Measurements from ENCODE around the gene SLC35B2.
"Not testable (repeated sequence)": the region's sequence is repeated elsewhere in the genome, so short reads cannot be mapped to it uniquely, and the experiment has no call there.

SLC35B2 gene

DNA sequence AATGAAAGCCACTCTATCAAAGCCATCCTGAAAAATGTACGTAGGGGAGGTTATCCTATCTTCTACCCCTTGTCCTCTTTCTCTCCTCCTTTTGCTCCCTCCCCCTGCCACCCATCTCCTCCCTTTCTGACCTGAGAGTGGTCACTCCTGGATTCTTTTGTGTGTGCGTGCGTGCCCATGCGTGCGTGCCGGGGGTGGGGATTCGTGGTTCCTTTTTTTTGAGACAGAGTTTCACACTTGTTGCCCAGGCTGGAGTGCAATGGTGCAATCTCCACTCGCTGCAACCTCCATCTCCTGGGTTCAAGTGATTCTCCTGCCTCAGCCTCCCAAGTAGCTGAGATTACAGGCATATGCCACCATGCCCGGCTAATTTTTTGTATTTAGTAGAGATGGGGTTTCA, 25.9 kb downstream of the SLC35B2 start:
- not testable (repeated sequence) for H3K27me3 ChIP-seq (ENCODE audit: insufficient read depth, low read length, poor library complexity); H2BK5ac ChIP-seq (ENCODE audit: low read length); H3K79me1 ChIP-seq (ENCODE audit: low read length); H3K27ac ChIP-seq (ENCODE audit: low read depth, low read length); H3K36me3 ChIP-seq (ENCODE audit: control insufficient read depth, insufficient read depth, low read length); H2BK120ac ChIP-seq (ENCODE audit: low read depth, low read length); H3K4me3 ChIP-seq (ENCODE audit: low read length); H3K18ac ChIP-seq (ENCODE audit: low read length); H3K79me2 ChIP-seq (ENCODE audit: control insufficient read depth, insufficient read depth, low read length); H3K56ac ChIP-seq (ENCODE audit: low read length); H3K9ac ChIP-seq (ENCODE audit: low read length); H4K5ac ChIP-seq (ENCODE audit: low read length); H2AK5ac ChIP-seq (ENCODE audit: low read length); H3K23ac ChIP-seq (ENCODE audit: low read length); H4K8ac ChIP-seq (ENCODE audit: low read depth, low read length); H3K4ac ChIP-seq (ENCODE audit: low read depth, low read length); H3K4me1 ChIP-seq (ENCODE audit: control insufficient read depth, low read depth, low read length); DNase-seq; H2BK15ac ChIP-seq (replicated peaks; ENCODE audit: low read depth); H3K4me2 ChIP-seq (ENCODE audit: low read length)
- WGBS (ENCODE audit: extremely low coverage, insufficient coverage, low lambda C conversion rate) = no CpG with 5 or more reads among the region's 9 CpGs

GRCh38 chr6:44230034-44230675, 27.2 kb downstream of the SLC35B2 start:
- no peak for DNase-seq
- Histone ChIP-seq H3K79me2 (ENCODE audit: control insufficient read depth, insufficient read depth, low read length) (peaks cover 7% of the 10 kb centered on the region), H3K4me2 (ENCODE audit: low read length) (no peak overlapping the region), H3K23ac (ENCODE audit: low read length) (no peak overlapping the region), H2BK15ac (replicated peaks; ENCODE audit: low read depth) (no peak overlapping the region), H3K56ac (ENCODE audit: low read length) (no peak overlapping the region), H3K27me3 (ENCODE audit: insufficient read depth, low read length, poor library complexity) (no peaks in the 10 kb centered on the region), H3K18ac (ENCODE audit: low read length) (no peak overlapping the region), H3K4me1 (ENCODE audit: control insufficient read depth, low read depth, low read length) (peaks cover 10% of the 10 kb centered on the region), H4K8ac (ENCODE audit: low read depth, low read length) (no peak overlapping the region), H3K27ac (ENCODE audit: low read depth, low read length) (no peak overlapping the region), H4K5ac (ENCODE audit: low read length) (no peak overlapping the region), H2BK5ac (ENCODE audit: low read length) (no peak overlapping the region), H3K36me3 (ENCODE audit: control insufficient read depth, insufficient read depth, low read length) (no peaks in the 10 kb centered on the region), H3K9ac (ENCODE audit: low read length) (no peak overlapping the region), H3K79me1 (ENCODE audit: low read length) (peaks cover 3% of the 10 kb centered on the region), H3K4me3 (ENCODE audit: low read length) (no peak overlapping the region), H2AK5ac (ENCODE audit: low read length) (no peak overlapping the region), H2BK120ac (ENCODE audit: low read depth, low read length) (no peak overlapping the region), H3K4ac (ENCODE audit: low read depth, low read length) (no peak overlapping the region)
- WGBS (ENCODE audit: extremely low coverage, insufficient coverage, low lambda C conversion rate) = no CpG with 5 or more reads among the region's 10 CpGs

DNA sequence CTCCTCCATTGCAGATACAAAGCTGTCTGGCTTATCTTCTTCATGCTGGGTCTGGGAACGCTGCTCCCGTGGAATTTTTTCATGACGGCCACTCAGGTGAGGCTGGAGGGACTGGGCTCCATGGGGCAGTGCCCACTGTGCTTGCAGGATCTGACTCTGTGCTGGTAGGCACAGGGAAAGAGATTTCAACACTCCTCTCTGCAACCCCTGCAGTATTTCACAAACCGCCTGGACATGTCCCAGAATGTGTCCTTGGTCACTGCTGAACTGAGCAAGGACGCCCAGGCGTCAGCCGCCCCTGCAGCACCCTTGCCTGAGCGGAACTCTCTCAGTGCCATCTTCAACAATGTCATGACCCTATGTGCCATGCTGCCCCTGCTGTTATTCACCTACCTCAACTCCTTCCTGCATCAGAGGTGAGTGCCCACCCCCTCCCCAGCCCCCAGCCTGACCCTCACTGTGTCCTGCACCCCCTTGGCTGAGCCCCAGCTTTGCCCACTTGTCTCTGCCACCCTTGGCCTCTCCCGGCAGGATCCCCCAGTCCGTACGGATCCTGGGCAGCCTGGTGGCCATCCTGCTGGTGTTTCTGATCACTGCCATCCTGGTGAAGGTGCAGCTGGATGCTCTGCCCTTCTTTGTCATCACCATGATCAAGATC, 27.8 kb downstream of the SLC35B2 start:
- no CpG with 5 or more reads among the region's 11 CpGs for WGBS (ENCODE audit: extremely low coverage, insufficient coverage, low lambda C conversion rate)
- no peak overlapping the region for H2AK5ac ChIP-seq (ENCODE audit: low read length)
- no peak overlapping the region for H3K56ac ChIP-seq (ENCODE audit: low read length)
- no peak for DNase-seq
- H3K79me2 ChIP-seq (ENCODE audit: control insufficient read depth, insufficient read depth, low read length) = peaks cover 10% of the 10 kb centered on the region
- H3K18ac ChIP-seq (ENCODE audit: low read length) = no peak overlapping the region
- no peak overlapping the region for H3K23ac ChIP-seq (ENCODE audit: low read length)
- H2BK5ac ChIP-seq (ENCODE audit: low read length) = no peak overlapping the region
- H3K4me1 ChIP-seq (ENCODE audit: control insufficient read depth, low read depth, low read length) = peaks cover 6% of the 10 kb centered on the region
- no peaks in the 10 kb centered on the region for H3K27me3 ChIP-seq (ENCODE audit: insufficient read depth, low read length, poor library complexity)
- H3K36me3 ChIP-seq (ENCODE audit: control insufficient read depth, insufficient read depth, low read length) = no peaks in the 10 kb centered on the region
- no peak overlapping the region for H2BK120ac ChIP-seq (ENCODE audit: low read depth, low read length)
- no peak overlapping the region for H4K8ac ChIP-seq (ENCODE audit: low read depth, low read length)
- H3K4me2 ChIP-seq (ENCODE audit: low read length) = no peak overlapping the region
- H3K4me3 ChIP-seq (ENCODE audit: low read length) = no peak overlapping the region
- H3K79me1 ChIP-seq (ENCODE audit: low read length) = peaks cover 3% of the 10 kb centered on the region
- H2BK15ac ChIP-seq (replicated peaks; ENCODE audit: low read depth) = no peak overlapping the region
- no peak overlapping the region for H3K9ac ChIP-seq (ENCODE audit: low read length)
- no peak overlapping the region for H3K4ac ChIP-seq (ENCODE audit: low read depth, low read length)
- no peak overlapping the region for H3K27ac ChIP-seq (ENCODE audit: low read depth, low read length)
- H4K5ac ChIP-seq (ENCODE audit: low read length) = no peak overlapping the region

DNA sequence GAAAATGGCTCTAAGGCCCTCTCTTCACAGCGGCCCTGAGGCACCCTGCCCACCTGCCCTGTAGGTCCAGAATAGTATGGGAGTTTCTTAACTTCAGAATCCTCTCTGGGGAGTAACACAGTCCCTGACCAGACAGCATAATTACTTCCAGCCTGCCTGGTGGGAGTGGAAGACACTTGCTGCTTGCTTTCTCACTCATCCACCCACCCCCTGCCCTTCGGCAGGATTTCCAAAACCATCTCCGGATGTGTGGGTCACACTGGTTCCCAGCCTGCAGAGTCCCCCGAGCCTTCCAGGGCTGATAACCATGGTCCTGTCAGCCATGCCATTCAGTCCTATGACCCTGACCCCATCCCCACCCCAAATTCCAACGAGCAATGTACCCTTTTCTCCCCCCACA, 28.5 kb downstream of the SLC35B2 start:
- no CpG with 5 or more reads among the region's 5 CpGs for WGBS (ENCODE audit: extremely low coverage, insufficient coverage, low lambda C conversion rate)
- Histone ChIP-seq H2BK120ac (ENCODE audit: low read depth, low read length) (no peak overlapping the region), H3K79me2 (ENCODE audit: control insufficient read depth, insufficient read depth, low read length) (peaks cover 10% of the 10 kb centered on the region), H3K4me1 (ENCODE audit: control insufficient read depth, low read depth, low read length) (peaks cover 8% of the 10 kb centered on the region), H2BK5ac (ENCODE audit: low read length) (no peak overlapping the region), H4K5ac (ENCODE audit: low read length) (no peak overlapping the region), H3K79me1 (ENCODE audit: low read length) (peaks cover 3% of the 10 kb centered on the region), H3K18ac (ENCODE audit: low read length) (no peak overlapping the region), H3K36me3 (ENCODE audit: control insufficient read depth, insufficient read depth, low read length) (no peaks in the 10 kb centered on the region), H3K4me3 (ENCODE audit: low read length) (no peak overlapping the region), H3K23ac (ENCODE audit: low read length) (no peak overlapping the region), H3K9ac (ENCODE audit: low read length) (no peak overlapping the region), H3K56ac (ENCODE audit: low read length) (no peak overlapping the region), H3K27me3 (ENCODE audit: insufficient read depth, low read length, poor library complexity) (no peaks in the 10 kb centered on the region), H4K8ac (ENCODE audit: low read depth, low read length) (no peak overlapping the region), H2AK5ac (ENCODE audit: low read length) (no peak overlapping the region), H2BK15ac (replicated peaks; ENCODE audit: low read depth) (no peak overlapping the region), H3K27ac (ENCODE audit: low read depth, low read length) (no peak overlapping the region), H3K4ac (ENCODE audit: low read depth, low read length) (no peak overlapping the region), H3K4me2 (ENCODE audit: low read length) (no peak overlapping the region)
- no peak for DNase-seq

DNA sequence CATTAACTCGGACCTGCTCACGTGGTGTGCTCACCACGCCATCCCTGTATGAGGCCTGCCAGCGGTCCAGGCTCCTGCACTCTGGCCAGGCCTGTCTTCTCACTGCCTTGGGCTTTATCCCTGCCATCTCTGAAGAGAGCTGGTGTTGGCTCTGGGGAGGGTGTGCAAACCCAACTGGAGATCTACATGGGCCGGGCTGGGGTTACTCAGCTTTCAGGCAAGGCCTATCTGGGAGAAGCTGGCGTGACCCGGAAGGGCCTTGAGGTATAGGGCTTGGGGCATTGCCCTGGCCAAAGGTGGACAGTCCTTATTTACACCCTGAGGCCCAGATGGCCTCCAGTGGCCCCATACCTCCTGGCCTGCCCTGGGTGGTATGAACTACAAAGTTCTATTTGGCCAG, 28.9 kb downstream of the SLC35B2 start:
- no peak overlapping the region for H3K18ac ChIP-seq (ENCODE audit: low read length)
- no peak overlapping the region for H2BK120ac ChIP-seq (ENCODE audit: low read depth, low read length)
- DNase-seq = no peak
- no peak overlapping the region for H4K5ac ChIP-seq (ENCODE audit: low read length)
- no peaks in the 10 kb centered on the region for H3K36me3 ChIP-seq (ENCODE audit: control insufficient read depth, insufficient read depth, low read length)
- H3K4me2 ChIP-seq (ENCODE audit: low read length) = no peak overlapping the region
- H2BK5ac ChIP-seq (ENCODE audit: low read length) = no peak overlapping the region
- H2BK15ac ChIP-seq (replicated peaks; ENCODE audit: low read depth) = no peak overlapping the region
- no peak overlapping the region for H4K8ac ChIP-seq (ENCODE audit: low read depth, low read length)
- no peak overlapping the region for H3K4me3 ChIP-seq (ENCODE audit: low read length)
- no peak overlapping the region for H3K23ac ChIP-seq (ENCODE audit: low read length)
- peaks cover 10% of the 10 kb centered on the region for H3K79me2 ChIP-seq (ENCODE audit: control insufficient read depth, insufficient read depth, low read length)
- H2AK5ac ChIP-seq (ENCODE audit: low read length) = no peak overlapping the region
- H3K4me1 ChIP-seq (ENCODE audit: control insufficient read depth, low read depth, low read length) = peaks cover 8% of the 10 kb centered on the region
- H3K9ac ChIP-seq (ENCODE audit: low read length) = no peak overlapping the region
- WGBS (ENCODE audit: extremely low coverage, insufficient coverage, low lambda C conversion rate) = no CpG with 5 or more reads among the region's 7 CpGs
- H3K56ac ChIP-seq (ENCODE audit: low read length) = no peak overlapping the region
- H3K27ac ChIP-seq (ENCODE audit: low read depth, low read length) = no peak overlapping the region
- H3K79me1 ChIP-seq (ENCODE audit: low read length) = peaks cover 3% of the 10 kb centered on the region
- H3K27me3 ChIP-seq (ENCODE audit: insufficient read depth, low read length, poor library complexity) = no peaks in the 10 kb centered on the region
- no peak overlapping the region for H3K4ac ChIP-seq (ENCODE audit: low read depth, low read length)

DNA sequence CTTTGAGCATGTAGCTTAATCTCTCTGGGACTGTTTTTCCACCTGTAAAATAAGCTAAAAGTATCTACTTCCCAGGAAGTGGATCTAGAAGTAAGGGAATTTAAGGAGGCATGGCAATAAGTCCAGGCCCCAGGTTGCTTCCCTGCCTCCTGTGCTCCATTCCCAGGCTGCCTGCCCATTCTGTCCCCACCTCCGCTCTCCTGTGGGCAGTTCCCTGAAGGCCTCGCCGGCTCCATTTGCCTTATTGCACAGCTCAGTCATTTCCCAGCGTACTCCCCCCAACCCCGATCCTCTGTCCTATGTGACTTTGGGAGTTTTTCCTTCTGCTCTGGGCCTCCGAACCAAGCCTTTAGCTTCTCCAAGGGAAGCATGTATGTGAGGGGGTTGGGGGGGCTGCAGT, 29.3 kb downstream of the SLC35B2 start:
- Histone ChIP-seq H3K79me1 (ENCODE audit: low read length) (peaks cover 3% of the 10 kb centered on the region), H3K56ac (ENCODE audit: low read length) (no peak overlapping the region), H3K4me1 (ENCODE audit: control insufficient read depth, low read depth, low read length) (peaks cover 8% of the 10 kb centered on the region), H3K23ac (ENCODE audit: low read length) (no peak overlapping the region), H3K27ac (ENCODE audit: low read depth, low read length) (no peak overlapping the region), H3K4ac (ENCODE audit: low read depth, low read length) (no peak overlapping the region), H3K4me2 (ENCODE audit: low read length) (no peak overlapping the region), H2BK15ac (replicated peaks; ENCODE audit: low read depth) (no peak overlapping the region), H2BK120ac (ENCODE audit: low read depth, low read length) (no peak overlapping the region), H3K18ac (ENCODE audit: low read length) (no peak overlapping the region), H3K27me3 (ENCODE audit: insufficient read depth, low read length, poor library complexity) (no peaks in the 10 kb centered on the region), H4K8ac (ENCODE audit: low read depth, low read length) (no peak overlapping the region), H2AK5ac (ENCODE audit: low read length) (no peak overlapping the region), H4K5ac (ENCODE audit: low read length) (no peak overlapping the region), H3K9ac (ENCODE audit: low read length) (no peak overlapping the region), H3K4me3 (ENCODE audit: low read length) (no peak overlapping the region), H3K79me2 (ENCODE audit: control insufficient read depth, insufficient read depth, low read length) (peaks cover 10% of the 10 kb centered on the region), H3K36me3 (ENCODE audit: control insufficient read depth, insufficient read depth, low read length) (no peaks in the 10 kb centered on the region), H2BK5ac (ENCODE audit: low read length) (no peak overlapping the region)
- DNase-seq = no peak
- no CpG with 5 or more reads among the region's 6 CpGs for WGBS (ENCODE audit: extremely low coverage, insufficient coverage, low lambda C conversion rate)

All from mesendoderm (in vitro differentiated cells).